ENCODE measurements around the gene MAST3.

MAST3 gene

DNA sequence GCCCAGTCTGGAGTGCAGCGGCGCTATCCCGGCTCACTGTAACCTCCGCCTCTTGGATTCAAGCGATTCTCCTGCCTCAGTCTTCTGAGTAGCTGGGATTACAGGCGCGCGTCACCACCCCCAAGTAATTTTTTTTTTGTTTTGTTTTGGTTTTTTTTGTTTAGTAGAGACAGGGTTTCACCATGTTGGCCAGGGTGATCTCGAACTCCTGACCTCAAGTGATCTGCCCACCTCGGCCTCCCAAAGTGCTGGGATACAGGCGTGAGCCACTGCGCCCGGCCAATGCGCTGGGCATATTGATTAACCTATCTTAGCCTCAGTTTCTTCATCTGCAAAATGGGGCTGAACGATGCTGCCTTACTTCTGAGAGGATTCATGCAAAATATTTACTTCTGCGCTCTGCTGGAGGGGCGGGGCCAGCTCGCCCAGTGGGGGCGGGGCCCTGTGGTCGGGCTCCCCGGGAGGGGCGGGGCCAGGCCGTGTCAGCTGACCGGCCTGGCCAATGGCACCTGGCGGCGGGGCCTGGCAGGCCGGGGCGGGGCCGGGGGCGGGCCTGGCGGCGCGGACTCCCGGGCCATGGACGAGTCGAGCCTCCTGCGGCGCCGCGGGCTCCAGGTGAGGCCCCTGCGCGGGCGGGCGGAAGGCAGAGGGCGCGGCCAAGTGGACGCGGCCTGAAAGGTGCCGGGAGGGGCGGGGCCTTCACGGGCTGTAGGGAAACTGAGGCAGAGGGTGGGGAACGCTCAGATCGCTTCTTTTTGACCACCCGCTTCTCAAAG is at the start of gene MAST3:
Gene MAST3 (plus strand): TSS at position 562 of the 776 bp plus-strand sequence. CDS start 15 bp downstream, at position 577.
- Histone ChIP-seq H3K27ac (ENCODE audit: low read length) (no peak within 1 kb of the TSS), H3K36me3 (ENCODE audit: control insufficient read depth, low read depth, low read length) (no peaks in the 10 kb centered on the region), H3K9ac (ENCODE audit: low read length) (no peak within 1 kb of the TSS), H3K27me3 (ENCODE audit: control insufficient read depth, insufficient read depth, low read length) (peaks cover 19% of the 10 kb centered on the region), H3K4me1 (ENCODE audit: control insufficient read depth, low read depth, low read length) (peaks cover 5% of the 10 kb centered on the region), H3K9me3 (ENCODE audit: control insufficient read depth, low read depth, low read length) (no peaks in the 10 kb centered on the region), H3K4me3 (ENCODE audit: low read length) (peak within 1 kb of the TSS; percentile 48)

- H3K27me3 ChIP-seq (ENCODE audit: control insufficient read depth, insufficient read depth, low read length): no peaks in the 10 kb centered on the region
- no peaks in the 10 kb centered on the region for H3K9me3 ChIP-seq (ENCODE audit: control insufficient read depth, low read depth, low read length)
- H3K27ac ChIP-seq (ENCODE audit: low read length): no peak overlapping the region
- H3K9ac ChIP-seq (ENCODE audit: low read length): no peak overlapping the region
- H3K4me3 ChIP-seq (ENCODE audit: low read length): no peak overlapping the region
- no peaks in the 10 kb centered on the region for H3K36me3 ChIP-seq (ENCODE audit: control insufficient read depth, low read depth, low read length)
- peaks cover 8% of the 10 kb centered on the region for H3K4me1 ChIP-seq (ENCODE audit: control insufficient read depth, low read depth, low read length)
Observed at GRCh38 chr19:18049385-18049784, 48.2 kb upstream of the MAST3 start.

DNA sequence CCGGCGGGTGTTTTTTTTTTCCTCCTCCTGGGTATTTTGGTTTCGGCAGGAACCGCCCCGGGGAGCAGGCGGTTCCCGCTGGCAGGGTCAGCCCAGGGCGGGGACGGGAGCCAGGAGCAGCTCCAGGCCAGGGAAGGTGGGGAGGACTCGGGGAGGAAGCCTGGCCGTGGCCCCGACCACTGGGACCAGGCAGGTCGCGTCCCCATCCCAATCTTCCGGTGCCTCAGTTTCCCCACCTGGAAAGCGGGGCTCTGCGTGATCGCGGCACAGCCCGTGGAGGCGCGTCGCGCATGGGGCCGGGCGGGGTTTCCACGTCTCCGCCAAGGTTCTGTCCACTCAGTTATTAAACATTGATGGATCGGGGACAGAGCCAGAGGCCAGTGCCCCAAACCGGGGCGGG is 45.7 kb upstream of the MAST3 start:
- no peak overlapping the region for H3K9ac ChIP-seq (ENCODE audit: low read length)

GRCh38 chr19:18053576-18054219 is 43.9 kb upstream of the MAST3 start:
- Histone ChIP-seq H3K4me1 (ENCODE audit: control insufficient read depth, low read depth, low read length) (no peaks in the 10 kb centered on the region), H3K27ac (ENCODE audit: low read length) (no peak overlapping the region), H3K27me3 (ENCODE audit: control insufficient read depth, insufficient read depth, low read length) (no peaks in the 10 kb centered on the region), H3K36me3 (ENCODE audit: control insufficient read depth, low read depth, low read length) (no peaks in the 10 kb centered on the region), H3K9me3 (ENCODE audit: control insufficient read depth, low read depth, low read length) (no peaks in the 10 kb centered on the region), H3K4me3 (ENCODE audit: low read length) (no peak overlapping the region), H3K9ac (ENCODE audit: low read length) (no peak overlapping the region)

More for the DNA sequence above, 45.7 kb upstream of the MAST3 start:
- Histone ChIP-seq H3K4me3 (ENCODE audit: low read length) (no peak overlapping the region), H3K27ac (ENCODE audit: low read length) (no peak overlapping the region), H3K27me3 (ENCODE audit: control insufficient read depth, insufficient read depth, low read length) (no peaks in the 10 kb centered on the region), H3K4me1 (ENCODE audit: control insufficient read depth, low read depth, low read length) (no peaks in the 10 kb centered on the region), H3K9me3 (ENCODE audit: control insufficient read depth, low read depth, low read length) (no peaks in the 10 kb centered on the region), H3K36me3 (ENCODE audit: control insufficient read depth, low read depth, low read length) (no peaks in the 10 kb centered on the region)

DNA sequence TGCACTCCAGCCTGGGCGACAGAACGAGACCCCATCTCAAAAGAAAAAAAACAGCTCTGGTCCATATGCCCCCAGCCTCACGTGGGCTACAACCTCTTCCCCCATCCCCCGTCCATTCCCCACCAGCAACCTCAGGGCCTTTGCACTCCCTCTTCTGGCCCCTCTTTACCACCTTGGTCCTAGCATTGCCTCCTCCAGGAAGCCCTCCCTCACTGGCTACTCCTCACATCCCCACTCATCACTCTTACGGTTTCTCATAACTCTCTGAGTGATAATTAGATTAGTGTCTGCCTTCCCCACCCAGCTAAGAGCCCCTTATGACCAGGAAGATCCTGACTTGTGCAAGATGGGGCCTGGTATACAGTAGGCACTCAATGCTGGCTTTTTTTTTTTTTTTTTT is 41.6 kb upstream of the MAST3 start:
- Histone ChIP-seq H3K9ac (ENCODE audit: low read length) (no peak overlapping the region), H3K27me3 (ENCODE audit: control insufficient read depth, insufficient read depth, low read length) (no peaks in the 10 kb centered on the region), H3K9me3 (ENCODE audit: control insufficient read depth, low read depth, low read length) (no peaks in the 10 kb centered on the region), H3K27ac (ENCODE audit: low read length) (no peak overlapping the region), H3K36me3 (ENCODE audit: control insufficient read depth, low read depth, low read length) (no peaks in the 10 kb centered on the region), H3K4me1 (ENCODE audit: control insufficient read depth, low read depth, low read length) (no peaks in the 10 kb centered on the region), H3K4me3 (ENCODE audit: low read length) (no peak overlapping the region)

DNA sequence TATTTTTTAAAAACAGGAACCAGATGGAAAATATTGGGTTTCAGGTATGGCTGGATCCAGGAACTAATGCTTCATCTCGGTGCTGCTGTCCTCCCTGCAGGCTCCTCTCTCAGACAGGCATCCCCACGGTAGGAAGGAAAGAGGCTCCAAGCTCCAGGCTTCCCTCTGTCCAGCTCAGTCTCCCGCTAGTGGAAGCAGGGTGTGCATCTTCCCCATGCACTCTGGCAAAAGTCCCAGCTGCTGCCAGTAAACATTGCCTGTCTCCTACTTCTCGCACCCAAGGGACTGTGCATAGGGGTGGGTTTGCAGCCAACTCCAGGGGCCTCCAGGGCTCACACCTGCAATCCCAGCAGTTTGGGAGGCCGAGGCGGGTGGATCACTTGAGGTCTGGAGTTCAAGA is 40.0 kb upstream of the MAST3 start:
- Histone ChIP-seq H3K27me3 (ENCODE audit: control insufficient read depth, insufficient read depth, low read length) (no peaks in the 10 kb centered on the region), H3K4me1 (ENCODE audit: control insufficient read depth, low read depth, low read length) (no peaks in the 10 kb centered on the region), H3K36me3 (ENCODE audit: control insufficient read depth, low read depth, low read length) (no peaks in the 10 kb centered on the region), H3K27ac (ENCODE audit: low read length) (no peak overlapping the region), H3K9ac (ENCODE audit: low read length) (no peak overlapping the region), H3K9me3 (ENCODE audit: control insufficient read depth, low read depth, low read length) (no peaks in the 10 kb centered on the region), H3K4me3 (ENCODE audit: low read length) (no peak overlapping the region)

- Histone ChIP-seq H3K4me3 (ENCODE audit: low read length) (peak overlapping the region; percentile 51), H3K27ac (ENCODE audit: low read length) (no peak overlapping the region), H3K9me3 (ENCODE audit: control insufficient read depth, low read depth, low read length) (no peaks in the 10 kb centered on the region), H3K4me1 (ENCODE audit: control insufficient read depth, low read depth, low read length) (no peaks in the 10 kb centered on the region), H3K27me3 (ENCODE audit: control insufficient read depth, insufficient read depth, low read length) (no peaks in the 10 kb centered on the region), H3K36me3 (ENCODE audit: control insufficient read depth, low read depth, low read length) (no peaks in the 10 kb centered on the region), H3K9ac (ENCODE audit: low read length) (no peak overlapping the region)
Observed at GRCh38 chr19:18058208-18059009, 39.2 kb upstream of the MAST3 start.

DNA sequence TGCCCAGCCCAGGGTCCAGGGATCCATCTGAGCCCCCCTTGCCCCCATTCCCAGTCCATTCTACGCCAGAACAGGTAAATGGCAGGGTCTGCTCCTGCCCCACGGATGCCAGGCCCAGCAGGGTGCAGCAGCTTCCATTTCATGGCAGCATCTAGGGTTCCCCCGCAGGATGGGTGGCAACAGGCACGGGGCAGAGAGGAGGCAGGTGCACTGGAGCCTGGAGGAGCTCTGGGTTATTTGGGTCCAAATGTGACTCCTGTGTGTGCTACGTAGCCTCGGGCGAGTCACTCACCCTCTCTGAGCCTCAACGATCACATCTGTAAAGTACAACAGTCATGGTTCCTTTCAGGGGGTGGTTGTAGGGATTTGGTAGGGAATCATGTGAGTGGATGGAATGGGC is 38.3 kb upstream of the MAST3 start:
- H3K27ac ChIP-seq (ENCODE audit: low read length): no peak overlapping the region
- no peaks in the 10 kb centered on the region for H3K9me3 ChIP-seq (ENCODE audit: control insufficient read depth, low read depth, low read length)
- no peaks in the 10 kb centered on the region for H3K27me3 ChIP-seq (ENCODE audit: control insufficient read depth, insufficient read depth, low read length)
- H3K9ac ChIP-seq (ENCODE audit: low read length): no peak overlapping the region
- H3K4me1 ChIP-seq (ENCODE audit: control insufficient read depth, low read depth, low read length): no peaks in the 10 kb centered on the region
- H3K36me3 ChIP-seq (ENCODE audit: control insufficient read depth, low read depth, low read length): no peaks in the 10 kb centered on the region
- no peak overlapping the region for H3K4me3 ChIP-seq (ENCODE audit: low read length)

DNA sequence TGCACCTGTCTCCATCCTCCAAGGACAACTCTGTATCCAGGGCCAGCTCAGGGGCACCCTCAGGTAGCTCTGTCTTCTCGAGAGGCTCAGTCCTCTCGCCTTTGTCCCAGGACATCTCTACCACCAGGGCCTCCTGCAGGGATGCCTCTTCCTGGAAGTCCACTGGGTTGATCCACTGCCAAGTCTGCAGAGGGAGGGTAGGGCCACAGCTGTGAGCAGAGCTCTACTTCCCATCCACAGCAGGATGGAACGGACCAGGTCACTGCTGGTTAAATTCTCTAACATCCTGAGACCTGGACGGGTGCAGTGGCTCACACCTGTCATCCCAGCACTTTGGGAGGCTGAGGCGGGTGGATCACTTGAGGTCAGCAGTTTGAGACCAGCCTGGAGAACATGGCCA is 37.7 kb upstream of the MAST3 start:
- no peaks in the 10 kb centered on the region for H3K27me3 ChIP-seq (ENCODE audit: control insufficient read depth, insufficient read depth, low read length)
- H3K9ac ChIP-seq (ENCODE audit: low read length): no peak overlapping the region
- no peaks in the 10 kb centered on the region for H3K9me3 ChIP-seq (ENCODE audit: control insufficient read depth, low read depth, low read length)
- H3K36me3 ChIP-seq (ENCODE audit: control insufficient read depth, low read depth, low read length): no peaks in the 10 kb centered on the region
- H3K27ac ChIP-seq (ENCODE audit: low read length): no peak overlapping the region
- H3K4me1 ChIP-seq (ENCODE audit: control insufficient read depth, low read depth, low read length): no peaks in the 10 kb centered on the region
- no peak overlapping the region for H3K4me3 ChIP-seq (ENCODE audit: low read length)

DNA sequence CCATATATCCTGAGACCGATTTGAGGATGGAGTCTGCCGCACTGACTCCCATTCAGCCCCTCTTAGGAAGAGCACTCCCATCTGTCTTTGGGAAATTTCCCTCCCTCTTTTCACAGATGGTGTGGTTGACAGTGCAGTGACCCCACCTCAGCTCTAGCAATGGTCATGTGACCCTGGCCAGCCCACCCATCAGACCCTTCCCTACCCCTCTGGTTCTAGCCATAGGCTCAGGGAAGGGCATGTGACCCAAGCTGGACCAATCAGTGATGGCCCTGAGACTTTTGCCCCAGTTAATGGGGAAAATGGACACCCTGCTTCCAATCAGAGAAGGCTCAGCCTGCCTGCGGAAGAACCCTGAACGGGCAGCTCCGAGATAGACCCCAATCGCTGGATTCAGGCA is 37.1 kb upstream of the MAST3 start:
- H3K4me3 ChIP-seq (ENCODE audit: low read length): no peak overlapping the region
- no peaks in the 10 kb centered on the region for H3K4me1 ChIP-seq (ENCODE audit: control insufficient read depth, low read depth, low read length)
- no peaks in the 10 kb centered on the region for H3K36me3 ChIP-seq (ENCODE audit: control insufficient read depth, low read depth, low read length)
- H3K27ac ChIP-seq (ENCODE audit: low read length): no peak overlapping the region
- H3K9me3 ChIP-seq (ENCODE audit: control insufficient read depth, low read depth, low read length): no peaks in the 10 kb centered on the region
- H3K9ac ChIP-seq (ENCODE audit: low read length): no peak overlapping the region
- no peaks in the 10 kb centered on the region for H3K27me3 ChIP-seq (ENCODE audit: control insufficient read depth, insufficient read depth, low read length)

DNA sequence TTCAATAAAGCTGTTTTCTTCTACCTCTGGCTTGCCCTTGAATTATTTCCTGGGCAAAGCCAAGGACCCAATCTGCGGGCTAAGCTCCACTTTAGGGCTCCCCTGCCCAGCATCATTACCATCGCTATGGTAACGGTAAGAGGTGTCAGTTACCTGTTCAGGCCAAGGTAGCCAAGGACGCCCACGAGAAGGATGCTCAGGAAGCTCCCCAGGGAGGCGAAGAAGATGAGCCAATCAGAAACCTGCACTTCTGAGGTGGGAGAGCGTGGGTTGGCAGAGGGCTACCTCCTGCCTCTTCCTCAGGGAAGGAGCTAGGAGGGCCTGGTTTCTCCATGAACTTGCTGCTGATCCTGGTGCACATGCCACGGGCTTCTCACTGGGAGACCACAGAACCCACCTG is 35.5 kb upstream of the MAST3 start:
- no peaks in the 10 kb centered on the region for H3K4me1 ChIP-seq (ENCODE audit: control insufficient read depth, low read depth, low read length)
- no peak overlapping the region for H3K4me3 ChIP-seq (ENCODE audit: low read length)

More for the DNA sequence above, 35.5 kb upstream of the MAST3 start:
- Histone ChIP-seq H3K27me3 (ENCODE audit: control insufficient read depth, insufficient read depth, low read length) (no peaks in the 10 kb centered on the region), H3K9ac (ENCODE audit: low read length) (no peak overlapping the region), H3K36me3 (ENCODE audit: control insufficient read depth, low read depth, low read length) (no peaks in the 10 kb centered on the region), H3K27ac (ENCODE audit: low read length) (no peak overlapping the region), H3K9me3 (ENCODE audit: control insufficient read depth, low read depth, low read length) (no peaks in the 10 kb centered on the region)

Data from iPS-18a (cell line).